Activated CD4-positive, CD25-positive, alpha-beta regulatory T cell (primary cell): ENCODE measurements around the gene PLA2G4E.

Experiments used
- DNase-seq, 4 experiments: peaks; one replicate each; lab custom pipeline; 2025; lab: John Stamatoyannopoulos, UW

PLA2G4E gene

GRCh38 chr15:41978534-41978933, 42.3 kb downstream of the PLA2G4E start:
- no peak for DNase-seq

- no peak for DNase-seq
These were observed 43.0 kb downstream of the PLA2G4E start for GRCh38 chr15:41977757-41978383.

GRCh38 chr15:41975669-41976068, 45.2 kb downstream of the PLA2G4E start:
- no peak for DNase-seq

GRCh38 chr15:41974041-41974440, 46.8 kb downstream of the PLA2G4E start:
- DNase-seq = no peak

GRCh38 chr15:41972253-41973242, 48.3 kb downstream of the PLA2G4E start, which contains the start of gene EHD4:
Gene EHD4, minus strand, starts transcription at chr15:41972557. Its CDS starts 63 bp downstream, at chr15:41972494.
- peak; percentile 83 to 90 (median 86) for DNase-seq

GRCh38 chr15:41971895-41972252, 49.0 kb downstream of the PLA2G4E start:
- DNase-seq = no peak

- peak; percentile 20 to 49 (median 44) for DNase-seq
These were observed 49.5 kb downstream of the PLA2G4E start for GRCh38 chr15:41971089-41971894.

GRCh38 chr15:41970456-41970855, 50.4 kb downstream of the PLA2G4E start:
- no peak for DNase-seq

GRCh38 chr15:41969851-41970431, 50.9 kb downstream of the PLA2G4E start:
- no peak for DNase-seq

- DNase-seq = no peak
These were observed 52.1 kb downstream of the PLA2G4E start for GRCh38 chr15:41968701-41969100.

GRCh38 chr15:41967506-41968206, 53.2 kb downstream of the PLA2G4E start:
- no peak for DNase-seq

GRCh38 chr15:41966920-41967465, 53.8 kb downstream of the PLA2G4E start:
- no peak for DNase-seq

GRCh38 chr15:41966414-41966812, 54.4 kb downstream of the PLA2G4E start:
- no peak for DNase-seq

- DNase-seq = no peak
These were observed 55.1 kb downstream of the PLA2G4E start for GRCh38 chr15:41965441-41966413.

- DNase-seq = no peak
These were observed 59.1 kb downstream of the PLA2G4E start for GRCh38 chr15:41961595-41962202.

- no peak for DNase-seq
These were observed 59.8 kb downstream of the PLA2G4E start for GRCh38 chr15:41961001-41961518.

- no peak for DNase-seq
These were observed 62.8 kb downstream of the PLA2G4E start for GRCh38 chr15:41958002-41958420.

- no peak for DNase-seq
These were observed 63.6 kb downstream of the PLA2G4E start for GRCh38 chr15:41957021-41957897.
